Astrocyte (in vitro differentiated cells and primary cell): Measurements from ENCODE around the gene ETV6. TPM values are rescaled to one million over a fixed set of nuclear protein-coding genes. Genes with fewer than 3 reads are reported as not detected.

ENCODE experiments used
- DNase-seq: peaks from one replicate; pipeline ENCODE4 v3.0.0-alpha.2; 2010; ENCODE audit warnings: low read depth
- FAIRE-seq: peaks from 2 replicates; lab custom pipeline; 2011; peaks lifted over from hg19 to GRCh38; lab: Jason Lieb, UNC
- H2AFZ ChIP-seq: 2 replicates; pipeline ENCODE4 v1.6.0; 2012; ENCODE audit warnings: low read depth, low read length, inconsistent platforms
- H3K27ac ChIP-seq: 2 replicates; pipeline ENCODE4 v1.5.1; 2011; ENCODE audit warnings: low read depth, low read length, inconsistent platforms
- H3K27me3 ChIP-seq: 2 replicates; pipeline ENCODE4 v1.6.0; 2011; ENCODE audit warnings: low read length, inconsistent platforms; ENCODE audit not compliant: insufficient read depth
- H3K36me3 ChIP-seq: 2 replicates; pipeline ENCODE4 v1.5.1; 2011; ENCODE audit warnings: low read length, inconsistent platforms; ENCODE audit not compliant: insufficient read depth
- H3K4me1 ChIP-seq: 2 replicates; pipeline ENCODE4 v1.5.1; 2011; ENCODE audit warnings: low read length, inconsistent platforms; ENCODE audit not compliant: insufficient read depth
- H3K4me2 ChIP-seq: 2 replicates; pipeline ENCODE4 v1.6.0; 2012; ENCODE audit warnings: low read length, inconsistent platforms
- H3K4me3 ChIP-seq: 2 replicates; pipeline ENCODE4 v1.5.1; 2011; ENCODE audit warnings: low read depth, mild to moderate bottlenecking, low read length, inconsistent platforms; ENCODE audit not compliant: insufficient read depth
- H3K79me2 ChIP-seq: 2 replicates; pipeline ENCODE4 v1.6.0; 2012; ENCODE audit warnings: mild to moderate bottlenecking, low read length, inconsistent platforms; ENCODE audit not compliant: insufficient read depth
- H3K9ac ChIP-seq: 2 replicates; pipeline ENCODE4 v1.6.0; 2012; ENCODE audit warnings: mild to moderate bottlenecking, low read length, inconsistent platforms
- H3K9me3 ChIP-seq: 2 replicates; pipeline ENCODE4 v1.5.1; 2012; ENCODE audit warnings: low read depth, mild to moderate bottlenecking, low read length, inconsistent platforms; ENCODE audit not compliant: insufficient read depth
- H4K20me1 ChIP-seq: 2 replicates; pipeline ENCODE4 v1.6.0; 2012; ENCODE audit warnings: low read length, inconsistent platforms; ENCODE audit not compliant: insufficient read depth
- H3K27ac Mint-ChIP-seq: one replicate; pipeline ENCODE4 v1.8.0; 2021; ENCODE audit warnings: mild to moderate bottlenecking, mixed read lengths; ENCODE audit not compliant: unreplicated experiment
- H3K27me3 Mint-ChIP-seq: one replicate; pipeline ENCODE4 v1.8.0; 2021; ENCODE audit warnings: low read depth, mixed read lengths; ENCODE audit not compliant: unreplicated experiment
- H3K36me3 Mint-ChIP-seq: one replicate; pipeline ENCODE4 v1.8.0; 2021; ENCODE audit warnings: low read depth, mixed read lengths; ENCODE audit not compliant: unreplicated experiment
- H3K4me1 Mint-ChIP-seq: one replicate; pipeline ENCODE4 v1.8.0; 2021; ENCODE audit warnings: low read depth, mixed read lengths; ENCODE audit not compliant: unreplicated experiment
- H3K4me3 Mint-ChIP-seq: one replicate; pipeline ENCODE4 v1.8.0; 2021; ENCODE audit warnings: mild to moderate bottlenecking, moderate library complexity, mixed read lengths; ENCODE audit not compliant: unreplicated experiment
- H3K9me3 Mint-ChIP-seq: one replicate; pipeline ENCODE4 v1.8.0; 2021; ENCODE audit warnings: mild to moderate bottlenecking, mixed read lengths; ENCODE audit not compliant: unreplicated experiment
- EZH2 ChIP-seq: IDR thresholded peaks from 2 replicates; pipeline ENCODE4 v1.6.1; 2012; ENCODE audit warnings: mild to moderate bottlenecking, low read length, inconsistent platforms; ENCODE audit not compliant: insufficient read depth
- total RNA-seq: library from RNA; stranded (reverse); gene quantifications from 2 replicates; pipeline ENCODE4 v1.2.1, GENCODE V29; 2021
- TF ChIP-seq, protein P1 (sequence below): IDR thresholded peaks from 2 replicates; pipeline ENCODE4 v1.5.1; 2011; ENCODE audit warnings: low read depth, mild to moderate bottlenecking, inconsistent platforms, low read length, moderate library complexity; ENCODE audit not compliant: insufficient read depth

ETV6 gene
- total RNA-seq, 1 donor from 2014 or later, result 41.2 TPM

DNA sequence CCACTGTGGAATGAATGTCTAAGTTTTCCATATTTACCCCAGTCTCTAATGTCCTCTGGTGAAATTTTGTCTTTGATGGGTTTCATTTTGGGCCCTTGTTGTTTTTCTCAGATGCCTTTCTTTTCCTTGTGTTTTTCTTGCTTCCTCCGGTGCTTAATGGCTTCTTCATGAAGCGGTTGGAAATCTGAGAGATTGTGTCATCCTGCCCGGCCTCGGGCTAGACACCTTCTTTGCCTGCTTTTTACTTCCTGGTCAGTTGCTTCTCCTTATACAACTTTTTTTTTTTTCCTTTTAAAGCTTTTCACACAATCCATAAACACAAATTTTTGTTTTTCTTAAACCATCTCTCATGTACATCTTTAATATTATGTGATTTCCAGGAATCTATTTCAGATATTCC lies 7.1 kb downstream of the ETV6 start:
- H3K36me3 ChIP-seq, result peaks cover 5% of the 10 kb centered on the region
- H3K4me1 ChIP-seq, result peaks cover 50% of the 10 kb centered on the region
- FAIRE-seq (no peak), DNase-seq (no peak)
- no peak overlapping the region for H2AFZ ChIP-seq
- H3K4me3 Mint-ChIP-seq, result peak overlapping the region; percentile 58
- H3K9me3 ChIP-seq, result no peaks in the 10 kb centered on the region
- H3K9me3 Mint-ChIP-seq, result no peaks in the 10 kb centered on the region
- no peaks in the 10 kb centered on the region for H3K27me3 Mint-ChIP-seq
- TF ChIP-seq EZH2, result no peak
- TF ChIP-seq, protein P1, sequence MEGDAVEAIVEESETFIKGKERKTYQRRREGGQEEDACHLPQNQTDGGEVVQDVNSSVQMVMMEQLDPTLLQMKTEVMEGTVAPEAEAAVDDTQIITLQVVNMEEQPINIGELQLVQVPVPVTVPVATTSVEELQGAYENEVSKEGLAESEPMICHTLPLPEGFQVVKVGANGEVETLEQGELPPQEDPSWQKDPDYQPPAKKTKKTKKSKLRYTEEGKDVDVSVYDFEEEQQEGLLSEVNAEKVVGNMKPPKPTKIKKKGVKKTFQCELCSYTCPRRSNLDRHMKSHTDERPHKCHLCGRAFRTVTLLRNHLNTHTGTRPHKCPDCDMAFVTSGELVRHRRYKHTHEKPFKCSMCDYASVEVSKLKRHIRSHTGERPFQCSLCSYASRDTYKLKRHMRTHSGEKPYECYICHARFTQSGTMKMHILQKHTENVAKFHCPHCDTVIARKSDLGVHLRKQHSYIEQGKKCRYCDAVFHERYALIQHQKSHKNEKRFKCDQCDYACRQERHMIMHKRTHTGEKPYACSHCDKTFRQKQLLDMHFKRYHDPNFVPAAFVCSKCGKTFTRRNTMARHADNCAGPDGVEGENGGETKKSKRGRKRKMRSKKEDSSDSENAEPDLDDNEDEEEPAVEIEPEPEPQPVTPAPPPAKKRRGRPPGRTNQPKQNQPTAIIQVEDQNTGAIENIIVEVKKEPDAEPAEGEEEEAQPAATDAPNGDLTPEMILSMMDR, result no peak
- H3K79me2 ChIP-seq, result peaks cover 93% of the 10 kb centered on the region
- H3K4me1 Mint-ChIP-seq, result peaks cover 65% of the 10 kb centered on the region
- H3K9ac ChIP-seq, result no peak overlapping the region
- no peak overlapping the region for H3K4me3 ChIP-seq
- peaks cover 56% of the 10 kb centered on the region for H4K20me1 ChIP-seq
- peak overlapping the region; percentile 20 for H3K4me2 ChIP-seq
- no peaks in the 10 kb centered on the region for H3K27me3 ChIP-seq
- H3K36me3 Mint-ChIP-seq, result peaks cover 9% of the 10 kb centered on the region
- no peak overlapping the region for H3K27ac ChIP-seq
- peak overlapping the region; percentile 22 for H3K27ac Mint-ChIP-seq

DNA sequence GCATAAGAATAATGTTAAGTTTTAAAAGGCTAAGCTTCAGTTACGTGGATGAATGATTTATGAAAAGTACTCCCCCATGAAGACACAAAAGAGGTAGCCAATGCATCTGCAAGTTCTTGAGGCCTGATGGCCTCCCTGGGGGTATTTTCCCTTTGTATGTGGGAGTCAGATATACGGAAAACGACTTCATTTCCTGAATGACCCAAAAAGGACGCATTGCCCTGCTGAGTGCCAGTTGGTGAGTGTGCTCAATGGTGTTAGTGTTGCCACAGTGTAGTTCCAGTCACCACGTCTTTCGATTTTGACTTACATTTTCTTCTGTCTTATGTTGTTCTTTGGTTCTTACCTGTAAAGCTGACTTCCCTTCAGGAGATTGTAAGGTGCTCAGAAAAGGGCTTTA lies 8.0 kb downstream of the ETV6 start:
- Histone ChIP-seq H3K4me1 (peaks cover 52% of the 10 kb centered on the region), H3K36me3 (peaks cover 8% of the 10 kb centered on the region), H2AFZ (no peak overlapping the region), H3K27ac (peak overlapping the region; percentile 53), H4K20me1 (peaks cover 65% of the 10 kb centered on the region), H3K79me2 (peaks cover 93% of the 10 kb centered on the region), H3K4me2 (peak overlapping the region; percentile 3), H3K27me3 (no peaks in the 10 kb centered on the region), H3K4me3 (no peak overlapping the region), H3K9ac (no peak overlapping the region), H3K9me3 (no peaks in the 10 kb centered on the region)
- TF ChIP-seq, protein P1, result no peak
- no peak for TF ChIP-seq EZH2
- peak overlapping the region; percentile 38 for H3K27ac Mint-ChIP-seq
- no peaks in the 10 kb centered on the region for H3K27me3 Mint-ChIP-seq
- DNase-seq, result no peak
- H3K9me3 Mint-ChIP-seq, result no peaks in the 10 kb centered on the region
- FAIRE-seq, result no peak
- peaks cover 13% of the 10 kb centered on the region for H3K36me3 Mint-ChIP-seq
- H3K4me1 Mint-ChIP-seq, result peaks cover 72% of the 10 kb centered on the region
- H3K4me3 Mint-ChIP-seq, result no peak overlapping the region

DNA sequence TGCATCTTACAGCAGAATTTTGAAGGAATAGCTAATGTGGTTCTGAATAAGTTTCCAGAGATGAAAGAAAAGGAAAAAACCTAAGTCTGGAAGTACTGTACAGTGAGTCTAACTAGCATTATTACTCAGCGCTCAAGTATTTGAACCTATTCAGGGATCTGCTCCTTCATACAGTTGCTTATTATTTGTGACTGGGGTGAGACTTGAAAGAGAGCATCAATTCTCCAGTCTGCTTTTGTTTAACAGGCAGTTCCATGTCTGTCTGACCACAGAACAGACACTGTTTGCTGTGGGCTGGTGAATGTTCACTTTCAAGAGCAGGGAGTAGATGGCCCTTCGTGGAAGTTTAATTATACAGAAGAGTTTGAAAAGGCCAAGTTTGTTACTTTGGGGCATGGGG lies 9.3 kb downstream of the ETV6 start:
- H3K36me3 Mint-ChIP-seq, result peaks cover 12% of the 10 kb centered on the region
- FAIRE-seq, result peak; percentile 82
- Histone ChIP-seq H3K36me3 (peaks cover 8% of the 10 kb centered on the region), H3K79me2 (peaks cover 93% of the 10 kb centered on the region), H3K27me3 (no peaks in the 10 kb centered on the region), H3K4me3 (no peak overlapping the region), H4K20me1 (peaks cover 66% of the 10 kb centered on the region), H3K27ac (peak overlapping the region; percentile 50), H3K9me3 (no peaks in the 10 kb centered on the region), H3K9ac (peak overlapping the region; percentile 53), H3K4me1 (peaks cover 41% of the 10 kb centered on the region), H2AFZ (no peak overlapping the region), H3K4me2 (peak overlapping the region; percentile 68)
- TF ChIP-seq EZH2, result no peak
- TF ChIP-seq, protein P1, result no peak
- H3K27ac Mint-ChIP-seq, result peak overlapping the region; percentile 86
- DNase-seq, result peak; percentile 93
- H3K4me1 Mint-ChIP-seq, result peaks cover 70% of the 10 kb centered on the region
- H3K4me3 Mint-ChIP-seq, result no peak overlapping the region
- H3K27me3 Mint-ChIP-seq, result no peaks in the 10 kb centered on the region
- no peaks in the 10 kb centered on the region for H3K9me3 Mint-ChIP-seq
